ENCODE data around the gene SIX6. TPM values are rescaled to one million over a fixed set of nuclear protein-coding genes. Genes with fewer than 3 reads are reported as not detected.

The SIX6 gene
- total RNA-seq, 1 donor from 2014 or later: 1.4 TPM

- peak overlapping the region; percentile 80 for H3K4me3 Mint-ChIP-seq
- H3K9me3 ChIP-seq (ENCODE audit: low read depth): no peaks in the 10 kb centered on the region
- H3K4me1 ChIP-seq: peaks cover 56% of the 10 kb centered on the region
- H3K27ac ChIP-seq: no peak overlapping the region
- H3K4me2 ChIP-seq: peak overlapping the region; percentile 95
- peaks cover 80% of the 10 kb centered on the region for H4K20me1 ChIP-seq (ENCODE audit: low read depth)
- H2AFZ ChIP-seq (replicated peaks): no peak overlapping the region
- no peak for TF ChIP-seq EZH2 (IDR thresholded peaks at IDR 0.05)
- TF ChIP-seq CTCF (IDR thresholded peaks at IDR 0.05): no peak
- no peak for TF ChIP-seq EZH2phosphoT487 (IDR thresholded peaks at IDR 0.05)
- H3K9ac ChIP-seq: no peak overlapping the region
- peaks cover 46% of the 10 kb centered on the region for H3F3A ChIP-seq (ENCODE audit: low read depth)
- DNase-seq (ENCODE audit: low spot score): no peak
- peaks cover 83% of the 10 kb centered on the region for H3K27me3 Mint-ChIP-seq (ENCODE audit: insufficient read depth, low read depth)
- peaks cover 2% of the 10 kb centered on the region for H3K9me3 Mint-ChIP-seq
- H3K36me3 ChIP-seq: no peaks in the 10 kb centered on the region
- H3K4me3 ChIP-seq: peak overlapping the region; percentile 50
- no peaks in the 10 kb centered on the region for H3K79me2 ChIP-seq (ENCODE audit: low read depth)
- H3K4me1 Mint-ChIP-seq: peaks cover 30% of the 10 kb centered on the region
- no peak overlapping the region for H3K27ac Mint-ChIP-seq
- H3K36me3 Mint-ChIP-seq: no peaks in the 10 kb centered on the region
- H3K27me3 ChIP-seq: peaks cover 100% of the 10 kb centered on the region
Observed at GRCh38 chr14:60508363-60508706, 611 bp upstream of the SIX6 start.

- H3K36me3 ChIP-seq: no peaks in the 10 kb centered on the region
- no peak overlapping the region for H3K9ac ChIP-seq
- Mint-ChIP-seq H3K27ac (no peak overlapping the region), H3K4me3 (peak overlapping the region; percentile 80), H3K36me3 (no peaks in the 10 kb centered on the region), H3K9me3 (peaks cover 2% of the 10 kb centered on the region), H3K4me1 (peaks cover 37% of the 10 kb centered on the region), H3K27me3 (ENCODE audit: insufficient read depth, low read depth) (peaks cover 85% of the 10 kb centered on the region)
- TF ChIP-seq EZH2phosphoT487 (IDR thresholded peaks at IDR 0.05) (peak; percentile 83), CTCF (IDR thresholded peaks at IDR 0.05) (no peak), EZH2 (IDR thresholded peaks at IDR 0.05) (peak; percentile 85)
- H3K27me3 ChIP-seq: peaks cover 100% of the 10 kb centered on the region
- peaks cover 60% of the 10 kb centered on the region for H3F3A ChIP-seq (ENCODE audit: low read depth)
- H3K79me2 ChIP-seq (ENCODE audit: low read depth): no peaks in the 10 kb centered on the region
- H3K27ac ChIP-seq: no peak overlapping the region
- DNase-seq (ENCODE audit: low spot score): peak; percentile 68
- H3K4me2 ChIP-seq: peak overlapping the region; percentile 95
- H3K4me3 ChIP-seq: peak overlapping the region; percentile 50
- H4K20me1 ChIP-seq (ENCODE audit: low read depth): peaks cover 79% of the 10 kb centered on the region
- H2AFZ ChIP-seq (replicated peaks): peak overlapping the region; percentile 14
- peaks cover 66% of the 10 kb centered on the region for H3K4me1 ChIP-seq
- H3K9me3 ChIP-seq (ENCODE audit: low read depth): no peaks in the 10 kb centered on the region
Observed at GRCh38 chr14:60509438-60510253, 700 bp downstream of the SIX6 start.

GRCh38 chr14:60510254-60510950 lies 1.5 kb downstream of the SIX6 start:
- Mint-ChIP-seq H3K27ac (no peak overlapping the region), H3K36me3 (no peaks in the 10 kb centered on the region), H3K4me1 (peaks cover 37% of the 10 kb centered on the region), H3K4me3 (peak overlapping the region; percentile 80), H3K27me3 (ENCODE audit: insufficient read depth, low read depth) (peaks cover 84% of the 10 kb centered on the region), H3K9me3 (peaks cover 2% of the 10 kb centered on the region)
- Histone ChIP-seq H3K4me1 (peaks cover 68% of the 10 kb centered on the region), H3K27me3 (peaks cover 93% of the 10 kb centered on the region), H2AFZ (replicated peaks) (peak overlapping the region; percentile 52), H3K79me2 (ENCODE audit: low read depth) (no peaks in the 10 kb centered on the region), H3K9ac (no peak overlapping the region), H3K9me3 (ENCODE audit: low read depth) (no peaks in the 10 kb centered on the region), H3K4me2 (peak overlapping the region; percentile 95), H3K27ac (no peak overlapping the region), H4K20me1 (ENCODE audit: low read depth) (peaks cover 78% of the 10 kb centered on the region), H3K4me3 (peak overlapping the region; percentile 50), H3F3A (ENCODE audit: low read depth) (peaks cover 66% of the 10 kb centered on the region), H3K36me3 (no peaks in the 10 kb centered on the region)
- TF ChIP-seq EZH2phosphoT487 (IDR thresholded peaks at IDR 0.05): peak; percentile 56
- no peak for TF ChIP-seq EZH2 (IDR thresholded peaks at IDR 0.05)
- DNase-seq (ENCODE audit: low spot score): no peak

All from neural progenitor cell (in vitro differentiated cells).